Activated CD4-positive, alpha-beta T cell treated with anti-CD3 and anti-CD28 coated beads, Interleukin-2, amount 10 ng/mL, durations not matched to agents 7 days and 5 days (primary cell): ENCODE measurements around the gene CRTC2. TPM values are rescaled to one million over a fixed set of nuclear protein-coding genes. Genes with fewer than 3 reads are reported as not detected.

Experiments
- CTCF ChIA-PET: fragments of 350-600 bp; sonication (Branson Sonifier 250); formaldehyde crosslinking; loops from one replicate; lab custom pipeline; 2021; ENCODE audit warnings: antibody characterized with exemption; lab: Charles Lee
- POLR2A ChIA-PET: fragments of 350-600 bp; sonication (Branson Sonifier 250); formaldehyde crosslinking; loops from one replicate; lab custom pipeline; 2021; ENCODE audit warnings: antibody characterized with exemption; lab: Charles Lee
- DNase-seq: peaks from one replicate; pipeline ENCODE4 v3.0.0-alpha.2; 2020
- H3K27ac Mint-ChIP-seq: one replicate; pipeline ENCODE4 v1.8.0; 2021; ENCODE audit warnings: mild to moderate bottlenecking, moderate library complexity, mixed read lengths
- H3K27me3 Mint-ChIP-seq: one replicate; pipeline ENCODE4 v1.8.0; 2021; ENCODE audit warnings: mixed read lengths
- H3K36me3 Mint-ChIP-seq: one replicate; pipeline ENCODE4 v1.8.0; 2021; ENCODE audit warnings: low read depth, mixed read lengths
- H3K4me1 Mint-ChIP-seq: one replicate; pipeline ENCODE4 v1.8.0; 2021; ENCODE audit warnings: mixed read lengths
- H3K4me3 Mint-ChIP-seq: one replicate; pipeline ENCODE4 v1.8.0; 2021; ENCODE audit warnings: mild to moderate bottlenecking, moderate library complexity, mixed read lengths
- H3K9me3 Mint-ChIP-seq: one replicate; pipeline ENCODE4 v1.8.0; 2021; ENCODE audit warnings: mixed read lengths
- total RNA-seq, 2 experiments: library from RNA; stranded (reverse); gene quantifications; one replicate each; pipeline ENCODE4 v1.2.3, GENCODE V29; 2021

CRTC2 gene
- total RNA-seq, 2 experiments from 2014 or later = 80.7 to 107 TPM

DNA sequence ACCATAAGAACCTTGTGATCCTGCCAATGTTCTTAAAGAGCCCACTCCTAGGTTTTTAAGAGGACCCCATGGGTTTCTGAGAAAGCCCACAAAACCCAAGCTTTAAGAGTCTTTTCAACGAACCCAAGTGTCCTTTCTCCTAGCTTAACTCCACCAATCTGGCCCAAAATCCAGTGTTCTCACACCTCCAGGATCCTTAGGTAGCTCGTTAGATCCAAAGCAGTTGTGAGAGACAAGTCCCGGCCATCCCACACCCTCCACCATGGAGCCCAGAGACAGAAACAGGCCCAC lies 13.6 kb downstream of the CRTC2 start:
- Mint-ChIP-seq H3K9me3 (no peaks in the 10 kb centered on the region), H3K27ac (peak overlapping the region; percentile 97), H3K4me1 (peaks cover 33% of the 10 kb centered on the region), H3K36me3 (peaks cover 48% of the 10 kb centered on the region), H3K27me3 (no peaks in the 10 kb centered on the region), H3K4me3 (peak overlapping the region; percentile 95)
- no peak for DNase-seq
- POLR2A ChIA-PET = interaction anchor here (0.7 to 1.6 kb wide), 3 partner anchors 22 to 46 kb away, joined by 3 to 4 read pairs (median 3); partner anchors contain the start of genes GATAD2B and RPS27
- CTCF ChIA-PET = interaction anchor here (0.6 to 3.9 kb wide), 11 partner anchors 10 to 217 kb away, joined by 3 to 38 read pairs (median 9); partner anchors contain the start of genes CREB3L4, CRTC2, GATAD2B and JTB

DNA sequence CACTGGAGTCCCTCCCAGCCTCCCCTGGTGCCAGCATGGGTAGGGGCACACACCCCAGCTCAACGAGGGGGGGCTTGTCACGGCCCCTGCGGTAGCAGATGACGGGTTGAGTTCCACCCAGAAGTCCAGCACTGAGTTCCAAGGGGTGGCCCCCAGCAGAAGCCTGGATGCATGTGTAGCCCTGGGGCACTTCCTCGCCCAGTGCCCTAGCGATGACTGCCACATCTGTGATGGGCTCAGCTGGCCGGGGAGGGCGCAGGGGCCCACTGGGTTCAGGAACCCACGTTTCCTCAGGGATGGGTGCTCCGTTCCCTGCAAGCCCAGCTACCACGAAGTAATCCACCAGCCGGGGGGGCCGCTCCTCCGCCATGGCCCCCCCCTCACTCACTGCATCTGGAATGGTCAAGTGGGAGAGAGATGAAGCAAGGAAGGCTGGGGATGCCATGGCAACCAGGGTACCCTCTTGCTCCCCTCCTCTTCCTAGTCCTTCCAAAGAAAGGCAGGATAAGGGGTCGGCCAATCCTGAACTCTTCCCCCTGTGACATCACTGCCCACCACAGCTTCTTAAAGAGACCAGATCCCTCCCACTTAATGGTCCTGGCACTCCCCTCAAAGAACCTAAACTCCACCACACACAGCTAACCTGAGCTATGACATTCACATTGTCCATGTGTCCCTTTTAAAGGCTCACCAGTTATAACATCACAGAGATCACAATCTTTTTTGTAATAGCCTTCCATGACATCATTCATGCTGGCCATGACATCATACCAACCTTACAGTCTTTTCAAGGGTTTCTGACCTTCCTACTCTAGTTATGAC lies 14.2 kb downstream of the CRTC2 start:
- DNase-seq = peak; percentile 24
- Mint-ChIP-seq H3K4me1 (peaks cover 33% of the 10 kb centered on the region), H3K9me3 (no peaks in the 10 kb centered on the region), H3K27me3 (no peaks in the 10 kb centered on the region), H3K36me3 (peaks cover 53% of the 10 kb centered on the region), H3K27ac (peak overlapping the region; percentile 97), H3K4me3 (peak overlapping the region; percentile 95)
- ChIA-PET CTCF (interaction anchor here (0.6 to 3.9 kb wide), 11 partner anchors 10 to 218 kb away, joined by 3 to 38 read pairs (median 9); partner anchors contain the start of genes CREB3L4, CRTC2, GATAD2B and JTB), POLR2A (interaction anchor here (0.6 to 1.6 kb wide), 3 partner anchors 13 to 46 kb away, joined by 3 to 4 read pairs (median 3); partner anchors contain the start of gene RPS27)

DNA sequence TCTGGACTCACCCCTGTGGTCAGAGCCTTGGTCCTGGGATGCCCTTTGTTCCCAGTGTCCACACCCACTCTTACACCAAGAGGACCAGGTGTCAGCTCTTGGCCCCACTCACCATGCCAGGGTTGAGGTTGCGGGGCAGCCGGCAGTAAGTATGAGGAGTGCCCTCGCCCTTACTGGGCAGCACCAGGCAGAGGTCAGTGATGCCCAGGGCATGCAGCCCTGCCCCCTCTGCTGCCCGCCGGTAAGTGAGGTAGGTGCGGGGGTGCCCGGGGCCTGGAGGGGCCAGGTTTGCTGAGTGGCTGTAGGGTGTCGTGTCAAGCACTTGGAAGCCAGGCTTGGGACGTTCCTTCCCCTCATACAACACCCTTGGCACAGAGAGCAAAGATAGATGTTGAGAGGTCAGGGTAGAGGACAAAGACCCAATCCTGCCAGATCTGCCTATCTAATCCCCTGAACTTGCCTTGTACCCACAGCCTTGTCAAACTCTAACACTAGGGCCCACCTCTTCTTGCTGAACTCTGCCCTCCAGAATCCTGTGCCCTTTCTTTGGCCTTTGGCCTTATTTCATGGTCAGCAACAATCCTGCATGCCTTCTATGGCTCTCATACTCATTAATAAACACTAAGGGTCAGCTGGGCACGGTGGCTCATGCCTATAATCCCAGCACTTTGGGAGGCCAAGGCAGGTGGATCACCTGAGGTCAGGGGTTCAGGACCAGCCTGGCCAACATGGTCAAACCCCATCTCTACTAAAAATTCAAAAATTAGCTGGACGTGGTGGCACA lies 15.5 kb downstream of the CRTC2 start:
- peaks cover 31% of the 10 kb centered on the region for H3K4me1 Mint-ChIP-seq
- H3K36me3 Mint-ChIP-seq = peaks cover 49% of the 10 kb centered on the region
- H3K4me3 Mint-ChIP-seq = no peak overlapping the region
- no peak overlapping the region for H3K27ac Mint-ChIP-seq
- no peak for DNase-seq
- POLR2A ChIA-PET = interaction anchor here (0.6 kb wide), 1 partner anchor 22 kb away, joined by 4 read pairs; no protein-coding TSS in a partner anchor
- no peaks in the 10 kb centered on the region for H3K27me3 Mint-ChIP-seq
- CTCF ChIA-PET = interaction anchor here (0.6 to 2.2 kb wide), 3 partner anchors 12 to 20 kb away, joined by 3 to 10 read pairs (median 5); partner anchors contain the start of gene GATAD2B
- H3K9me3 Mint-ChIP-seq = no peaks in the 10 kb centered on the region

DNA sequence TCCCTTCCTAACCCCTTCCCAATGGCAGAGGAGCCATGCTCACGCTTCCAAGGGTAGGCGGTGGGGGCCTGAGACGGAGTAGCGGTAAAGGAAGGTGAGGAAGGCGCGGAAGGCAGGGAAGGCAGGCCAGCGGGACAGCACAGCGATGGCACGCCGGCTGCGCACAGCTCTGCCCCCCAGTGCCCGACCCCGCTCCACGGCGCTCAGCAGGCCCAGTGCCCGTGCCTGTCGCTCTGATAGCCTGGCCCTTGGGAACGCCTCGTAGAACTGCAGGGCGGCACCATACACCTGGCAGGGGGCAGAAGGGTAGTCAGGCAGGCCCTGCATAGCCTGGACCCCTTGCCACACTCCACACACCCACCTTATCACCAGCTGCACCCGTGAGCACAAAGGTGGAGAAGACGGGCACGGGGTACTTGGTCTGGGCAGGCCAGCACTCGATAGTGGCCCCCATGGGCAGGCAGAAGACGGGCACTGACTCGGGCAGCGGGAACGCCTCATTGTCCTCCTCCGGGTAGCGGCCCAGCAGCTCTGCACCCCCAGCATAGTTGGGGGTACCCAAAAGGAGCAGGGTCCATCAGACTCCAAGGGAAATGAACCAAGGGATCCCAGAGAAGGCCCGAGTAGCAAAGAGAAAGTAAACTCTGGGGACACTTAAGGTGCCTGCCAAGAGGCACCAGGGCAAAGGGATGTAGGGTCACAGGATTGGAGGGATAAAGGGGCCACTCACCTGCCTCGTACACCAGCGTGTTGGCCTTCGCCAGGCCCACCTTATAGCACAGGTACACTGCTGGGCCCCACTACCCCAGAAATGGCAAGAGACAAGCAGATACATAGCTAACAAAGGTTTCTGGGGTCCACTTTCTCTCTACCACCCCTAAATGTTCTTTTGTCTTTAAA lies 16.3 kb downstream of the CRTC2 start:
- ChIA-PET CTCF (interaction anchor here (0.6 to 1.2 kb wide), 3 partner anchors 11 to 133 kb away, joined by 3 to 7 read pairs (median 5); no protein-coding TSS in a partner anchor), POLR2A (no interaction called here)
- H3K36me3 Mint-ChIP-seq = peaks cover 54% of the 10 kb centered on the region
- DNase-seq = no peak
- no peaks in the 10 kb centered on the region for H3K27me3 Mint-ChIP-seq
- H3K4me3 Mint-ChIP-seq = no peak overlapping the region
- H3K9me3 Mint-ChIP-seq = no peaks in the 10 kb centered on the region
- peaks cover 30% of the 10 kb centered on the region for H3K4me1 Mint-ChIP-seq
- no peak overlapping the region for H3K27ac Mint-ChIP-seq

DNA sequence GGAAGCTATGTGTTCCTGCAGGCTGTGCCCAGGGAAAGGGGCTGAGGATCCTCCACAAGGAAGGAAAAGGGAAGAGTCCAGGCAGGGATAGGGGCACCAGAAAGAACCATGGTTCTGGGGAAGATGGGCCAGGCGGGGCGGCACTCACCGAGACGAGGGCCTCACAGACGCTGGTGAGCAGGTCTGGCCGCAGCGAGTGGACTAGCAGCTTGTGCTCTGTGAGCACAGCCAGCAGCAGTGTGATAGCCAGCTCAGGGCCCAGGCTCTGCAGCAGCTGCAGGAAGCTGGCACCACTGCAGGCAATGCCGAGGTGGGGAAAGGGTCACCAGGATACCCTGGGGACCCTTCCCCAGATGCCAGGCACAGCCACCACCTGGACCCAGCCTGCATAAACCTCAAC lies 17.7 kb downstream of the CRTC2 start:
- H3K27me3 Mint-ChIP-seq = no peaks in the 10 kb centered on the region
- H3K27ac Mint-ChIP-seq = no peak overlapping the region
- ChIA-PET CTCF (interaction anchor here (0.5 to 2.0 kb wide), 4 partner anchors 15 to 27 kb away, joined by 3 to 6 read pairs (median 4); partner anchors contain the start of gene CREB3L4), POLR2A (no interaction called here)
- H3K4me3 Mint-ChIP-seq = no peak overlapping the region
- H3K4me1 Mint-ChIP-seq = peaks cover 28% of the 10 kb centered on the region
- peaks cover 66% of the 10 kb centered on the region for H3K36me3 Mint-ChIP-seq
- no peaks in the 10 kb centered on the region for H3K9me3 Mint-ChIP-seq
- no peak for DNase-seq

DNA sequence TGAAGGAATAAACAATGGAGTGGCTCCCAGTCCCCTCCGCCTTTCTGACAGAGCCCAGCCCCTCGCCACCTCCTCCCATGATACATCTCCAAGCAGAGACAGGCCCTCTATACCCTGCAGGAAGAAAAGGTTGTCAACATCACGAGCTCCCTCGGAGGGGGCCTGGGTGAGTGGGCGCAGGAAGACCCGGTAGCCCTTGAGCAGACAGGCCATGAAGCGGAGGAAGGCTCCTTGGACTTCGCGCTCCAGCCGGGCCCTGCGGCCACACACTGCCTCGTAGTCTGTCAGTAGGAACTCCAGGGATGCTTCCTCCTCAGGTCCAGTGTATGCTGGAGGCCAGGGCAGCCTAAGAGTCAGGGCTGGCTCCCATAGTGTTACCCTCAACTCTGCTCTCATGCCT lies 18.9 kb downstream of the CRTC2 start:
- no peak overlapping the region for H3K27ac Mint-ChIP-seq
- ChIA-PET CTCF (interaction anchor here (0.9 to 2.0 kb wide), 2 partner anchors 18 to 27 kb away, joined by 3 to 6 read pairs; no protein-coding TSS in a partner anchor), POLR2A (no interaction called here)
- H3K4me1 Mint-ChIP-seq = peaks cover 24% of the 10 kb centered on the region
- H3K4me3 Mint-ChIP-seq = no peak overlapping the region
- peaks cover 64% of the 10 kb centered on the region for H3K36me3 Mint-ChIP-seq
- H3K9me3 Mint-ChIP-seq = no peaks in the 10 kb centered on the region
- no peaks in the 10 kb centered on the region for H3K27me3 Mint-ChIP-seq
- DNase-seq = no peak

DNA sequence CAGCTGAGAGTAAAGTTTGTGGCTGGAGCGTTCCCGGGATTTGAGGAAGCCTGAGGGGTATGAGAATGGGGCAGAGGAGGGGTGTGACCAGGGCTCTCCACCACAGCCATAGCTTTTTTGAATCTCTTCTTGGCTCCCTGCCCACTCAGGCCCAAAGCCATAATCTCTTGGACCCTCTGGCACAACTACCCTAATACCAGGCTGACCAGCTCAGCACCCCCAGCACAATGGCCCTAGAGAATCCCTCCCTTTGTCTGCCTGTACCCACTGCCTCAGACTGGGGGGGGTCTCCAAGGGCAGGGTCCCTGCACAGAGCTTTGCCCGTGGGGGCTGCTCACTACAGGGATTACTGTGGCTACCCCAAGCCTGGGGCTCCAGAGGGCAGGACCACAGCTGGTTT lies 19.4 kb downstream of the CRTC2 start:
- Mint-ChIP-seq H3K4me1 (peaks cover 20% of the 10 kb centered on the region), H3K27ac (no peak overlapping the region), H3K36me3 (peaks cover 64% of the 10 kb centered on the region), H3K9me3 (no peaks in the 10 kb centered on the region), H3K4me3 (no peak overlapping the region), H3K27me3 (no peaks in the 10 kb centered on the region)
- no peak for DNase-seq
- CTCF ChIA-PET = interaction anchor here (2.0 kb wide), 1 partner anchor 18 kb away, joined by 6 read pairs; no protein-coding TSS in a partner anchor
- POLR2A ChIA-PET = no interaction called here

DNA sequence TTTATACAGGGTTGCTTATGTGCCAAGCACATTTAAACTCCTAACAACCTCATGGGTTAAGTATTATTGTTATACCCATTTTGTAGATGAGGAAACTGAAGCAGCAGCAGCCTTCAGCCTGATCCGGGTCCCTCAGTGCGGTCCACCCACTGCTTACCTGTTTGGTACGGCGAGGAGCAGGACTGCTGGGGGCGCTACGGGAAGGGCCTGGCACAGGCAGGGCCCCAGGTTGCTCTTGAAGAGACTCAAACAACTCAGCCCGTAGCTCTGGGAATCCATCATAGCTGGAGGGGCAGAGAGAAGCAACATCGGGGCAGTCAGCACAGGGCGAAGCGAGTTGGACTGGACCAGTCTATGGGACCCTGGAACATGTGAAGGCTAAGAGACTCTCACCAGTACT lies 21.1 kb downstream of the CRTC2 start:
- DNase-seq = no peak
- peaks cover 57% of the 10 kb centered on the region for H3K36me3 Mint-ChIP-seq
- CTCF ChIA-PET = interaction anchor here (0.8 to 0.9 kb wide), 2 partner anchors 9 kb away, joined by 3 to 5 read pairs; partner anchors contain the start of gene DENND4B

DNA sequence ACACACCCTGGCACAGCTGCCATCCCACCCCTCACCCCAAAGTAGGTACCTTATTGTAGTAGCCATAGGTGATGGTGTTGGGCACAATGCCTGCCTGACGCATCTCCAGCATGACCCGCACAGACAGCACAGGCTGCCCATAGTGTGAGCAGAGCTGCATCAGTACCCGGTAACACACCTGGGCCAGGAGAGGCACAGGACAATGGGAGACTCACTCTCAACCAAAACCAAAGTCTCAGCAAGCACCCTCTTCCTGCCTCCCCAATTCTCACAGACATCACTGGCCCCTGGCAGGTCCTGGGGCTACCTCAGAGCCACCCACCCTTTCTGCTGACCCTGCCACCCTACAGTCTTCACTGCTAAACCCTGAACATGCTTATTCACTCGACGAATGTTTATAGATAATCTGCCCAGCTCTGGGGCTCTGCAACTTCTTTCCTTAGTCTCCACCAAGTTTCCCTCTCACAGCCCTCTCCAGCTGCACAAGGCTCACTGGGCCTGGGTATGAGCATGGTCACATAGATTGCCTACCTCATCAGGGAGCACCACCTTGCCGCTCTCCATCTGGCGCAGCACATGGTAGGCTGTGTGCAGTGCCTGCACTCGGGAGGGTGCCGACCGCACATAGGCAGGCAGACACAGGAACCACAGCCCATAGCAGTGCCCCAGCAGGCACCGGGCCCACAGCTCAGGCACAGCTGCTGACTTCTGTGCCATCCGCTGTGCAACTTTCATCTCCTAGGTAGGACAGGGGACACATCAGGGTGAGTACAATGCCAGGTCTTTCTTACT lies 22.2 kb downstream of the CRTC2 start:
- H3K27ac Mint-ChIP-seq = no peak overlapping the region
- H3K9me3 Mint-ChIP-seq = no peaks in the 10 kb centered on the region
- POLR2A ChIA-PET = no interaction called here
- H3K27me3 Mint-ChIP-seq = no peaks in the 10 kb centered on the region
- CTCF ChIA-PET = interaction anchor here (1.0 kb wide), 1 partner anchor 11 kb away, joined by 5 read pairs; the partner anchor contains the start of gene DENND4B
- no peak overlapping the region for H3K4me3 Mint-ChIP-seq
- H3K36me3 Mint-ChIP-seq = peaks cover 56% of the 10 kb centered on the region
- H3K4me1 Mint-ChIP-seq = peaks cover 7% of the 10 kb centered on the region
- DNase-seq = no peak

More for the DNA sequence above, 21.1 kb downstream of the CRTC2 start:
- Mint-ChIP-seq H3K4me3 (no peak overlapping the region), H3K27me3 (no peaks in the 10 kb centered on the region), H3K27ac (no peak overlapping the region), H3K4me1 (peaks cover 7% of the 10 kb centered on the region), H3K9me3 (no peaks in the 10 kb centered on the region)
- POLR2A ChIA-PET = no interaction called here

DNA sequence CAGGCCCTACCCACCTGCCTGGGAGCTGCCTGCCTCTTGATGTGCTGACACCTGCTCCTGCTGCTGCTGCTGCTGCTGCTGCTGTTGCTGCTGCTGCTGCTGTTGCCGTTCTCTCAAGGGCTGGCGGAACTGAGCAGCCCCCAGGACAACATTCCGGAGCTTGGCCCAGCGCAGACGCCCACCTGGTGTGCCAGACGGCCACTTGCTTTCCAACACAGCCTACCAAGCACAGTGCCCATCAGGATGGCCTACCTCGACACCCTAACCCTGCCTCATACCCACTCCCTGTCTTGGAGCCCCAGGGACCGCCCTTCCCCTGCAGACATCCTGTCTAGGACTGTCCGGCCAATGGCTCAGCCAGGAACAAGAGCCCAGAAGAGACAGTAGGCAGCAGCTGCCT lies 23.7 kb downstream of the CRTC2 start:
- H3K9me3 Mint-ChIP-seq = no peaks in the 10 kb centered on the region
- DNase-seq = no peak
- H3K36me3 Mint-ChIP-seq = peaks cover 48% of the 10 kb centered on the region
- H3K4me1 Mint-ChIP-seq = peaks cover 3% of the 10 kb centered on the region
- ChIA-PET POLR2A (no interaction called here), CTCF (interaction anchor here (0.5 to 1.9 kb wide), 2 partner anchors 10 to 38 kb away, joined by 4 read pairs; no protein-coding TSS in a partner anchor)
- no peak overlapping the region for H3K4me3 Mint-ChIP-seq
- H3K27ac Mint-ChIP-seq = no peak overlapping the region
- no peaks in the 10 kb centered on the region for H3K27me3 Mint-ChIP-seq

DNA sequence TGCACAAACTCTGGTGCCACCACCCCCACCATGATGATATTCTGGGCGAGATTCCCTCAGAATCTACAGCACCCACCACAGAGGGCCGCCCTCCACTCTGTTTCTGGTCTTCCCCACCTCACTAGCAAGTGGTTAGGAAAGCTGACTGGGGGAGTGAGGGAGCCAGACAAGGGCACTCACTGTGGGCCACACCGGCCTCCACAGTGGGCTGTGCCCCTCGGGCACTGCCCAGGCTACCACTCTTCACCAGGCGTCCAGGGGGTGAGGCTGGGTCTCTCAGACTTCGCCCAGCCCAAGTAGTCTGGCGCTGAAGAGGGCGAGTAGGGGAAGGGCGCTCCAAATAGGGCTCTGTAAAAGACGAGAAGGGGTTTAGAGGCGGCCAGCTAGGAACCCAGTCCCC lies 24.5 kb downstream of the CRTC2 start:
- no peaks in the 10 kb centered on the region for H3K27me3 Mint-ChIP-seq
- CTCF ChIA-PET = interaction anchor here (0.6 to 1.9 kb wide), 2 partner anchors 11 to 99 kb away, joined by 4 read pairs; no protein-coding TSS in a partner anchor
- DNase-seq = no peak
- peaks cover 44% of the 10 kb centered on the region for H3K36me3 Mint-ChIP-seq
- peaks cover 6% of the 10 kb centered on the region for H3K4me1 Mint-ChIP-seq
- POLR2A ChIA-PET = no interaction called here
- no peak overlapping the region for H3K27ac Mint-ChIP-seq
- H3K4me3 Mint-ChIP-seq = no peak overlapping the region
- H3K9me3 Mint-ChIP-seq = no peaks in the 10 kb centered on the region
